Colon (tissue), 2 donors: ENCODE data around the gene GRIK3.

Experiments used
- FAIRE-seq: peaks from 2 replicates; lab custom pipeline; 2012; peaks lifted over from hg19 to GRCh38; lab: Jason Lieb, UNC
- donor health status: control.
- donor health status: control.

The GRIK3 gene

GRCh38 chr1:37010011-37010410 lies 24.3 kb downstream of the GRIK3 start:
- no peak for FAIRE-seq

GRCh38 chr1:37009521-37009920 lies 24.8 kb downstream of the GRIK3 start:
- FAIRE-seq = no peak

DNA sequence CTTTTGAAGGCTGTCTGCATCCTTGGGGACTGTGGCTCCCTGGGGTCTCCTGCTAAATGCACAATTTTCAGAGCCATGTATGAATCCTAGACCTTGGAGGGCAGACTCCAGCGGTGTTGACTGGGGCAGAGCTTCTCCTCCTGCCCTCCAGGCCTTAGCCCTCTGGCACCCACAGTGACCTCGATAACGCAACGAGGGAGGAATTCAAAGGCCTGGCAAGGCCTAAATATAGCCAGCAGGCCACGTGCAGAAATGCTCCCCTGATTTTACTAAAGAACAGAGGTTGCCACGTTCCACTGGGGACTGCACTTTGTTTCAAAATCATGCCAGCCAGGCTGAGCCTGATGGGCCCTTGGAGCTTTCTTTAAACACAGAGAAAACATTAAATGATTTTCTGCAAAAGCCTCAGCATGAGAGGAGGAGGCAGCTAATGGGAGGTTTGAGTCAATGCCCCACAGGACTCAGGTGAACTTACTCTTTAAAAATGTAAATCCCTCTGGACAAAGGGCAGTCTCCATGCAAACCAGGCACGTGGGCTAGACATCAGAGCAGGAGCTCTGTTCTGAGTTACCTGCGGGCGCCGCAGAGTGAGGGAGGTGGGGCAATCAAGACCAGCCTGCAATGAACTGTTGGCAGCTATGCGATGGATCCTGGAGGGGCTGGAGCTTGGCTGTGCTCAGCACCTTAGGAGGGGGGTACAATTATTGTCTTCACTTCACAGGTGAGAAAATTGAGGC lies 28.0 kb downstream of the GRIK3 start:
- FAIRE-seq = no peak

DNA sequence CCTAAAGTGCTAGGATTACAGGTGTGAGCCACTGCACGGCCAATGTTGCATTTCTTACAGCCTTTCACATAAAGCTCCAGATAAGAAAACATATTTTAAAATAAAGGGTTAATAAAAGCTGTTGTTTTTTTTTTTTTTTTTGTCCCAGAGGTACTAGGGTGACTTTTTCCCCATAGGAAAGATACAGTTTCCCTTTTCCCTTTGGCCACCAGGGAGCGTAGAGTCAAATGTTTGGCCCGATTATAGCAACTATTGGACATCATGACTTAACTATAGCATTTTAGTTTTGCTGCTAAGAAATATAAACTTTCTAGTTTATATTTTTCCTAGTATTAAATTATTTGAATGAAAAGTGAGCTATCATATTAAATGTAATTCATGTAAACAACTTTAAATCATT lies 31.4 kb downstream of the GRIK3 start:
- no peak for FAIRE-seq

DNA sequence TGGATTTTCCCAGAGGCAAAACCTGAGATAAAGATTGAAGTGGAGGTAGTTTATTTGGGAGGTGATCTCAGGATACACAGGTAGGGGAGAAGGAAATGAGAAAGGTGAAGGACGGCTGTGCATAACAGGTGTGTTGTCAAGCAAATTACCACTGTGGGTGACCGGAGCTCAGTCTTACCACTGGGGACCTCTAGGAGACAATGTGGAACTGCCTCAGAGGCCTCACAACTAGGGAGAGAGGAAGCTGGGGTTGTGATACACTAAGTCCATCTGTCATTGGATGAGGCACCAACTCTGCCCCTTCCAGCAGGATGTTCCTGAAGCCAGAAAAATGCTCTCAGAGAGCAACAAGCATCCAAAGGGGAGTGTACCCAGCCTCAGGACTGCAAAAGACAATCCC lies 32.6 kb downstream of the GRIK3 start:
- no peak for FAIRE-seq

- FAIRE-seq = no peak
Observed at GRCh38 chr1:36996106-36996505, 38.2 kb downstream of the GRIK3 start.

DNA sequence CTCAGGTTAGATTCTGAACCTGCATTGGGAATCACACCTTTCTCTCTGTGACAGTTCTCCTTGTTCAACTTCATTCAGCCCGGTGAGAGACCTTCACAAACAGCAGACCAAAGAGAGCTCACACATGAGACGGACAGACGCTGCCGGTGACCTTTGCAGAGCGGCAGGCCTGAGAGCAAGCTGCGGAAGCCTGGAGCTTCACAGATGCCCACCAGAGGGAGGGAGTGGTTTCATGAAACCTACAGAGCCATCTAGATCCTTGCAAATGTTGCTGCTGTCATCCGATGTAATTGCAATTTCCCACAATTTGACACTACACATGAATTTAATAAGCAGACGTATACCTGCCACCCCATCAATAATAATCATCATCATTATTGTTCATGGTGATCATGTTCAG lies 39.4 kb downstream of the GRIK3 start:
- no peak for FAIRE-seq

- FAIRE-seq = no peak
Observed at GRCh38 chr1:36994294-36994693, 40.0 kb downstream of the GRIK3 start.

GRCh38 chr1:36992139-36992943 lies 42.0 kb downstream of the GRIK3 start:
- FAIRE-seq = no peak

DNA sequence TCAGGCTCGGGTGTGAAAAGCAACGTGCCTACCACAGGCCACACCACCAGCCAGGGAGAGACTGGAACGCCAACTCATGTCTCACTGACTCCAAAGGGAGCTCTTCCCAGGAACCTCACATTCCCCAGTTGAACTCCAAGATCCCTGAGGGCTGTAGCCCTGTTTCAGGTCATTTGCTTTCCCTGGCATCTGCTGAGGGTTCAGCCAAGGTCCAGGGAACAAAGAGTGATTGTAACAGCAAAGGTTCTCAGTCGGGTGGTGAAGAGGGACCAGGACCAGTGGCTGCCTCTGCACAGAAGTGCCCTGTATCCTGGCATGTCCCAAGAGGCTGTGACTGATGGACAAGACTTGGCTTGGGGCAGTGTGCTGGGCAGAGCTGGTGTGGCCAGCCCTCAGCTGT lies 42.8 kb downstream of the GRIK3 start:
- no peak for FAIRE-seq

- FAIRE-seq = no peak
Observed at GRCh38 chr1:36990928-36991327, 43.4 kb downstream of the GRIK3 start.

GRCh38 chr1:36989241-36989640 lies 45.1 kb downstream of the GRIK3 start:
- no peak for FAIRE-seq

DNA sequence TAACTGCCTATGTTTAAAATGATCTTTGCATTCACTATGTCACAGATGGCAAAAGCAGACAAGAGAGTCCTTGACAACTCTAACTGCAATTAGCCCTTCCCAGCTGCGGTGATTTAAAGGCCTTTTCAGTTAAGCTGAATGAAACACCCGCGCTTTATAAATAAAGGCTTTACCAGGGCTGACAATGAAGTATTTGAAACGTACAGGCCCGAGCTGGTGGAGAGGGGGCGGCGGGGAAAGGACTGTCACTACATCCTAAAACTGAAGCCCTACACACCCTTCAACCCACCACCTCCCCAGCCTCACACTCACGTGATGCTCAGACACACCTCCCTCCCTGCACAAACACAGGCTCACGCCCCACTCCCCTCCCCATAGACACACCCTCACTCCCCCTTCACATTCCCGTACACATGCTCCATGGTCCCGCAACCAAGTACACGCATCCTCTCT lies 45.5 kb downstream of the GRIK3 start:
- no peak for FAIRE-seq

DNA sequence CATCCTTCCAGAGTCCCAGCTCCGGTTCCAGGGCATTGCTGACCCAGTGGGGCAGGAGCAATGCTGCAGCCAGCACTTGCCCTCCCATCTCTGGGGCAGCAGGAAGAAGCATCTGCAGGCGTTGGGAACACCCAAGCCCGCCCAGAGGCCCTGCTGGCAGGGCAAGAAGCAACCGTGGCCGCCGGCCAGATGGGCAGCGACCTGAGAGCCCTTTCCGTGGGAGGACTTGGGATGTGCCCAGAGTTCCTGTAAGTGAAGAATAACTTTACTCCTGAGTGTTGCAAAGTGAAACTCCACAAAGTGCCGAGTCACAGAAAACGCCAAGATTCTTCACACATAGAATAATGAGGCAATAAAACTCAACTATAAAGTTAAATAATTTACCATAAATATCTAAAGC lies 46.0 kb downstream of the GRIK3 start:
- no peak for FAIRE-seq

- no peak for FAIRE-seq
Observed at GRCh38 chr1:36987276-36987675, 47.0 kb downstream of the GRIK3 start.

DNA sequence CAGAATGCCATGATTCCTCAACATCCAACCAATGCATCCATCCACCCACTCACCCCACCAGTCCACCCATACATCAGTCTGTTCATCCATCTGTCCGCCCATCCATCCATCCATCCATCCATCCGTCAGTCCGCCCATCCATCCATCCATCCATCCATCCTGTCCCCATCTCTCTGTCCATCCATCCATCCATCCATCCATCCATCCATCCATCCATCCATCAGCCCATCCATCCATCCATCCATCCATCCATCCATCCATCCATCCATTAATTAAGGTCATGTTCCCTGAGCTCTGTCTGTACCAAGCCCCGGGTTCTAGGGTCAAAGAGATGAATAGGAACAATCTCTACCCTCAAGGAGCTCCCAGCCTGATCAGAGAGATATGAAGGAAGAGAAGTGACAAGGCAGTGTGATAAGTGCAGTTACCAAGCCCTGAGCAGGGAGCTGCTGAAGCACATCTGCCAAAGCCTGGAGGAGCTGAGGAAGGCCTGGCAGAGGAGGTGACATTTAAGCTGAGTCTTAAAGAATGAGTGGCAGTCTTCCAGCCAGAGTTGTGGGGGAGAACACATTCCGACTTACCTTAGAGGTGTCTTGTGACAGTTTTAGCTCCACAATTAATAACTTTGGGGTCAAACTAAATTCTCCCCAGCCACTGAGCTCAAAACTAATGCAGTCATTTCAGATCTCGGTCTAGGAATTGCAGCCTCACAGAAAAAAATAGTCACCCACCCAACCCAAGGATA lies 47.9 kb downstream of the GRIK3 start:
- FAIRE-seq = no peak

DNA sequence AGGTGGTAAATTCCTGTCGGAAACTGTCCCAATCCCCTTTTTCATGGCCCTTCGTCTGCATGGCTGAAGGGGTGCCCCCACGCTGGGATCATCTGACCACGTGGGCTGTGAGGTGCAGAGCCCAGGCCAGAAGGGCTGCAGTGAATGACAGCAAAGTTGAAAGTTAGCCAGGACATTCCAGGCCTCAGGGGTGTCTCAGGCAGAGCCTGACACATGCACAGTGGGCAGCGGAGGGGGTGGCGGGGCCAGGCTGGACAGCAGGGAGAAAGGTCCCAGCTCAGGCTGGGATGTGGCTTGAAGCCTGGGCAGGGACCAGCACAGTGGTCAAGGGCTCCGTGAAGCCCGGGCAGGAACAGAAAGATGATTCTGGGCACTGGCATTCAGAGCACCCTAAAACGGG lies 49.6 kb downstream of the GRIK3 start:
- FAIRE-seq = no peak

DNA sequence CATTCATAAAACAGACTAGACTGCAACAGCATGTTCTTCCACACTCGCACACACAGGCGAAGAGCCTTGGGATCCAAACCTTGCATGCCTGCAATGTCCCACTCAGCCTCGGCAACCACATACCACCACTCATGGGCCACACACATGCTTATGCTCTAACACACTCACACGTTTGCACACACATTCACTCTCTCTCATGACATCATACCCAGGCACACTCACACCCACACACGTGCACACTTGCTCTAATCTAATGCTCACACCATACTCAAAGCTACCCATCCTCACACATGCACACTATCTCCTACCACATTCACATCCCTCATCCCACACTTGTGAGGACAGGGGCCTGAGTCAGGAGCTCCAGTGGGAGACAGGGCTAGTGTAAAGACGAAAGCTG lies 50.3 kb downstream of the GRIK3 start:
- FAIRE-seq = no peak

DNA sequence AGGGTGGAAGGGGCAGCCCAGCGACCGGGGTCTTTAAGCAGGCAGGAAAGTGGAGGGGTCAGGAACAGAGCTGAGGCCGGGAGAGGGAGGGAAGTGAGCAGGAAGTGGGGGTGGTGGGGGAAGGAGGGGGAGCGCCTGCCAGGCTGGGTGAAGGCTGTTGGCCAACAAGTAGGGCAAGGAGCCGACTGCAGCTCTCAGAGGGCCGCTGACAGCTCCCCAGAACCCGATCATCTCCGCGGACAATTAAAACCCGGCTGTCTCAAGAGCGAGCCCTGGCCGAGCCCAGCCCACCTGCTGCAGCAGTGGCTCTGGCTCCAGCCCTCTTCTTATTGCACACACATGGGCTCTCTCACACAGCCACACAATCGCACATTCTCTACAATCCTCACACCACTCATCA lies 51.6 kb downstream of the GRIK3 start:
- FAIRE-seq = no peak

DNA sequence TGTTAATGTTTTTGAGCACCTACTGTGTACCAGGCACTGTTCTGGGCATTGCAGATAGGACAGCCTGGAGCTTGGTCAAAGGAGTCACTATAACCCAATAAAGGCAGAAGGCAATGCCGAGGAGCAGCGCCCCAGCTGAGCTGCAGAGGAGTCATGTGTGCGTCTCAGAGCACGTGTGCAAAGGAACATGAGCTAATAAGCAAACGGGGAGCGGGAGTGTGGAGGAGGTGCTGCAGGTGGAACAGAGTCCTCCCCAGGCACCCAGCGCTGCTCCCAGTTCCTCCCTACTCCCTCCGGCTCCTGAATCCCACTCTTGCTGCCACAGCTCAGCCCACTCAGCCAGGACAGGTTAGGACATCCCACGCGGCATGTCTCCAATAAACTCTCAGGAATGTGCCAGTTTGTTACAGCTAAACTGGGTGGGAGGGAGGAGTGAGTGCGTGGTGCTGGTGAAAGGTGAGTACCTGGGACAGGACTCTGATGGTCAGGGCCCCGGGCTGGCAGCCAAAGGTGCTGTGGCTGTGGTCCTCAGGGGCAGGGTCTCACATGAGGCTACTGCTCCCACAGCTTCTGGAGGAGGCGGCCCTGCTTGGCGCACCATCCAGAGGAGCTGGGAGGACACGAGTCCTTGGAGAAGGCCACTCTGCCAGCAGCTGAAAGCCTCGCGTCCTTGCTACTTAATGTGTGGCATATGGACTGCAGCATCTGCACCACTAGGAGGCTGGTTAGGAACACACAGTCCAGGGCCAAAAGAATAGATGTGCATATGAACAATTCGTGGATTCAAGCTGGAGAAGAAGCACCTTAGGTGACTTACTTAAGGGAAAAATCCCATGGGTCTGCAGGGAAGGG lies 52.3 kb downstream of the GRIK3 start:
- FAIRE-seq = no peak

- no peak for FAIRE-seq
Observed at GRCh38 chr1:36981126-36981525, 53.2 kb downstream of the GRIK3 start.
